ENCODE measurements around the gene UNC50.

DNA sequence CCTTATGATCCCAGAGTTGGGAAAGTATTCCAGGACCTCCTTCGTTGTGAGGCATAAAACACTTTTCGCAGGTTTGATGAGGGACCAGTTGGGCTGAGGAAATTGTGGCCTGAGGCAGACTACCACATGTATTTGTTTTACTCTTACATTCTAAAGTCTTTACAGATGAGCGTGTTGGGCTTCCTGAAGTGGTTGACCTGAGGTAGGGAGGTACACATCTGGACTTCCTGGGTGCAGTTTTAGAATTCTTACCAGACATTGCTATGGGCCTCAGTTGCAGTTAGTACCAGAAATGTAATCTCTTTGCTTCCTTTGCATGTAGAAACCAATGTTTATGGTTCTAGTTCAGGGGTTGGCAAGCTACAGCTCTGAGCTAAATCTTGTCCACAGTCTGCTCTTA is 48.8 kb upstream of the UNC50 start:
- TF ChIP-seq, protein P1, sequence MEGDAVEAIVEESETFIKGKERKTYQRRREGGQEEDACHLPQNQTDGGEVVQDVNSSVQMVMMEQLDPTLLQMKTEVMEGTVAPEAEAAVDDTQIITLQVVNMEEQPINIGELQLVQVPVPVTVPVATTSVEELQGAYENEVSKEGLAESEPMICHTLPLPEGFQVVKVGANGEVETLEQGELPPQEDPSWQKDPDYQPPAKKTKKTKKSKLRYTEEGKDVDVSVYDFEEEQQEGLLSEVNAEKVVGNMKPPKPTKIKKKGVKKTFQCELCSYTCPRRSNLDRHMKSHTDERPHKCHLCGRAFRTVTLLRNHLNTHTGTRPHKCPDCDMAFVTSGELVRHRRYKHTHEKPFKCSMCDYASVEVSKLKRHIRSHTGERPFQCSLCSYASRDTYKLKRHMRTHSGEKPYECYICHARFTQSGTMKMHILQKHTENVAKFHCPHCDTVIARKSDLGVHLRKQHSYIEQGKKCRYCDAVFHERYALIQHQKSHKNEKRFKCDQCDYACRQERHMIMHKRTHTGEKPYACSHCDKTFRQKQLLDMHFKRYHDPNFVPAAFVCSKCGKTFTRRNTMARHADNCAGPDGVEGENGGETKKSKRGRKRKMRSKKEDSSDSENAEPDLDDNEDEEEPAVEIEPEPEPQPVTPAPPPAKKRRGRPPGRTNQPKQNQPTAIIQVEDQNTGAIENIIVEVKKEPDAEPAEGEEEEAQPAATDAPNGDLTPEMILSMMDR (IDR thresholded peaks at IDR 0.05), result no peak
- no peak for TF ChIP-seq POLR2A (IDR thresholded peaks at IDR 0.05)

All from stomach (tissue), 4 donors.